Measurements from ENCODE around the gene FEZ2.

The FEZ2 gene

DNA sequence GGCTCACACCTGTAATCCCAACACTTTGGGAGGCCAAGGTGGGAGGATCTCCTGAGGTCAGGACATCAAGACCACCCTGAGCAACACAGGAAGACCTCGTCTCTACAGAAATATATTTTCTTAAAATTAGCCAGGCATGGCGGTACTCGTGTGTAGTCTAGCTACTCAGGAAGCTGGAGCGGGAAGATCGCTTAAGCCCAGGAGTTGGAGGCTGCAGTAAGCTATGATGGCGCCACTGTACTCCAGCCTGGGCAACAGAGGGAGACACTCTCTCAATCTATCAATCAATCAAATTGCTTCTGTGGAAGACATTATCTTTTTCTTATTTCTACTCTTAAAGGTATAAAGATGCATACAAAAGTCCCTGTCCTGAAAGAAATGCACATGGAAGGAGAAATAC lies 11.3 kb downstream of the FEZ2 start:
- H3K4me3 Mint-ChIP-seq: no peak overlapping the region
- DNase-seq: no peak
- peaks cover 3% of the 10 kb centered on the region for H3K27me3 Mint-ChIP-seq (ENCODE audit: low read depth, poor library complexity)
- H3K36me3 Mint-ChIP-seq (ENCODE audit: low read depth): peaks cover 72% of the 10 kb centered on the region
- TF ChIP-seq, protein P1, sequence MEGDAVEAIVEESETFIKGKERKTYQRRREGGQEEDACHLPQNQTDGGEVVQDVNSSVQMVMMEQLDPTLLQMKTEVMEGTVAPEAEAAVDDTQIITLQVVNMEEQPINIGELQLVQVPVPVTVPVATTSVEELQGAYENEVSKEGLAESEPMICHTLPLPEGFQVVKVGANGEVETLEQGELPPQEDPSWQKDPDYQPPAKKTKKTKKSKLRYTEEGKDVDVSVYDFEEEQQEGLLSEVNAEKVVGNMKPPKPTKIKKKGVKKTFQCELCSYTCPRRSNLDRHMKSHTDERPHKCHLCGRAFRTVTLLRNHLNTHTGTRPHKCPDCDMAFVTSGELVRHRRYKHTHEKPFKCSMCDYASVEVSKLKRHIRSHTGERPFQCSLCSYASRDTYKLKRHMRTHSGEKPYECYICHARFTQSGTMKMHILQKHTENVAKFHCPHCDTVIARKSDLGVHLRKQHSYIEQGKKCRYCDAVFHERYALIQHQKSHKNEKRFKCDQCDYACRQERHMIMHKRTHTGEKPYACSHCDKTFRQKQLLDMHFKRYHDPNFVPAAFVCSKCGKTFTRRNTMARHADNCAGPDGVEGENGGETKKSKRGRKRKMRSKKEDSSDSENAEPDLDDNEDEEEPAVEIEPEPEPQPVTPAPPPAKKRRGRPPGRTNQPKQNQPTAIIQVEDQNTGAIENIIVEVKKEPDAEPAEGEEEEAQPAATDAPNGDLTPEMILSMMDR (IDR thresholded peaks at IDR 0.05): no peak
- H3K27ac Mint-ChIP-seq: no peak overlapping the region
- H3K9me3 Mint-ChIP-seq: no peaks in the 10 kb centered on the region
- peaks cover 18% of the 10 kb centered on the region for H3K4me1 Mint-ChIP-seq

- peak overlapping the region; percentile 13 for H3K27ac Mint-ChIP-seq
Observed at GRCh38 chr2:36584148-36584794, 13.7 kb downstream of the FEZ2 start.

GRCh38 chr2:36582951-36583350 lies 15.0 kb downstream of the FEZ2 start:
- no peak overlapping the region for H3K27ac Mint-ChIP-seq
- no peaks in the 10 kb centered on the region for H3K4me1 Mint-ChIP-seq
- peaks cover 96% of the 10 kb centered on the region for H3K36me3 Mint-ChIP-seq (ENCODE audit: low read depth)
- DNase-seq: no peak
- no peaks in the 10 kb centered on the region for H3K9me3 Mint-ChIP-seq
- H3K27me3 Mint-ChIP-seq (ENCODE audit: low read depth, poor library complexity): peaks cover 7% of the 10 kb centered on the region
- no peak overlapping the region for H3K4me3 Mint-ChIP-seq
- TF ChIP-seq, protein P1 (IDR thresholded peaks at IDR 0.05): no peak

More at GRCh38 chr2:36584148-36584794, 13.7 kb downstream of the FEZ2 start:
- DNase-seq: no peak
- Mint-ChIP-seq H3K4me1 (peaks cover 4% of the 10 kb centered on the region), H3K36me3 (ENCODE audit: low read depth) (peaks cover 89% of the 10 kb centered on the region), H3K9me3 (no peaks in the 10 kb centered on the region), H3K4me3 (no peak overlapping the region), H3K27me3 (ENCODE audit: low read depth, poor library complexity) (peaks cover 7% of the 10 kb centered on the region)
- TF ChIP-seq, protein P1 (IDR thresholded peaks at IDR 0.05): no peak

GRCh38 chr2:36582538-36582937 lies 15.4 kb downstream of the FEZ2 start:
- H3K36me3 Mint-ChIP-seq (ENCODE audit: low read depth): peaks cover 98% of the 10 kb centered on the region

GRCh38 chr2:36579297-36579664 lies 18.7 kb downstream of the FEZ2 start:
- H3K27me3 Mint-ChIP-seq (ENCODE audit: low read depth, poor library complexity): peaks cover 3% of the 10 kb centered on the region
- no peak overlapping the region for H3K4me3 Mint-ChIP-seq
- H3K36me3 Mint-ChIP-seq (ENCODE audit: low read depth): peaks cover 96% of the 10 kb centered on the region
- peak overlapping the region; percentile 84 for H3K27ac Mint-ChIP-seq
- H3K4me1 Mint-ChIP-seq: no peaks in the 10 kb centered on the region
- TF ChIP-seq, protein P1 (IDR thresholded peaks at IDR 0.05): no peak
- DNase-seq: no peak
- no peaks in the 10 kb centered on the region for H3K9me3 Mint-ChIP-seq

More at GRCh38 chr2:36582538-36582937, 15.4 kb downstream of the FEZ2 start:
- no peak for DNase-seq
- Mint-ChIP-seq H3K4me1 (no peaks in the 10 kb centered on the region), H3K9me3 (no peaks in the 10 kb centered on the region), H3K27ac (peak overlapping the region; percentile 24), H3K27me3 (ENCODE audit: low read depth, poor library complexity) (peaks cover 7% of the 10 kb centered on the region), H3K4me3 (no peak overlapping the region)
- TF ChIP-seq, protein P1 (IDR thresholded peaks at IDR 0.05): no peak
